Measurements from ENCODE around the gene GGT6.
A peak's percentile ranks its signal among the peaks of the same experiment; 100 is the strongest.
"Not testable (repeated sequence)": the region's sequence is repeated elsewhere in the genome, so short reads cannot be mapped to it uniquely, and the experiment has no call there.

The GGT6 gene

DNA sequence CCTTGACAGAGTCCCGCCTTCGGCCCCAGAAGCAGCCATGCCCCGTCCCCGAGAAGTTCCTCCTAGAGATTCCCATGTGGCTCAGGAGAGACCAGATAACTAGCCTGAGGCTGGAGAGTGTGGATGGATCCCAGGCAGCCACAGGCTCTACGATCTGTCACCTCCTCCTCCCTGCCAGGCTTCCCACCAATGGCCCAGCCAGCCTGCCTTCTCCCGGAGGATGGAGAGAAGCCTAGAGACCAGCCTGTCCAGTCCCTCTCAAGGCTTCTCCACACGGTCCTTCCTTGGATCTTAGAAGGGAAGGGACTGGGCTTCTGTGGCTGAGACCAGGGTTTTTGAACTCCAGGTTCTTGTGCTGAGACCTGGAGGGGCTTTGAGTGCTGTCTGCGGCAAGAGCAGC lies 22.3 kb upstream of the GGT6 start:
- TF ChIP-seq, protein P1, sequence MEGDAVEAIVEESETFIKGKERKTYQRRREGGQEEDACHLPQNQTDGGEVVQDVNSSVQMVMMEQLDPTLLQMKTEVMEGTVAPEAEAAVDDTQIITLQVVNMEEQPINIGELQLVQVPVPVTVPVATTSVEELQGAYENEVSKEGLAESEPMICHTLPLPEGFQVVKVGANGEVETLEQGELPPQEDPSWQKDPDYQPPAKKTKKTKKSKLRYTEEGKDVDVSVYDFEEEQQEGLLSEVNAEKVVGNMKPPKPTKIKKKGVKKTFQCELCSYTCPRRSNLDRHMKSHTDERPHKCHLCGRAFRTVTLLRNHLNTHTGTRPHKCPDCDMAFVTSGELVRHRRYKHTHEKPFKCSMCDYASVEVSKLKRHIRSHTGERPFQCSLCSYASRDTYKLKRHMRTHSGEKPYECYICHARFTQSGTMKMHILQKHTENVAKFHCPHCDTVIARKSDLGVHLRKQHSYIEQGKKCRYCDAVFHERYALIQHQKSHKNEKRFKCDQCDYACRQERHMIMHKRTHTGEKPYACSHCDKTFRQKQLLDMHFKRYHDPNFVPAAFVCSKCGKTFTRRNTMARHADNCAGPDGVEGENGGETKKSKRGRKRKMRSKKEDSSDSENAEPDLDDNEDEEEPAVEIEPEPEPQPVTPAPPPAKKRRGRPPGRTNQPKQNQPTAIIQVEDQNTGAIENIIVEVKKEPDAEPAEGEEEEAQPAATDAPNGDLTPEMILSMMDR (IDR thresholded peaks at IDR 0.05; ENCODE audit: poor library complexity, severe bottlenecking) = no peak
- Histone ChIP-seq H3K27ac (ENCODE audit: poor library complexity, severe bottlenecking) (no peak overlapping the region), H3K36me3 (ENCODE audit: low read depth) (no peaks in the 10 kb centered on the region), H3K4me1 (ENCODE audit: insufficient read depth, poor library complexity, severe bottlenecking) (no peaks in the 10 kb centered on the region), H3K9me3 (ENCODE audit: severe bottlenecking) (no peaks in the 10 kb centered on the region), H3K4me3 (ENCODE audit: severe bottlenecking) (no peak overlapping the region), H3K27me3 (ENCODE audit: insufficient read depth, poor library complexity, severe bottlenecking) (peaks cover 45% of the 10 kb centered on the region)
- no peak for DNase-seq (ENCODE audit: low spot score)
- no peak for ATAC-seq (ENCODE audit: low read depth)

GRCh38 chr17:4582101-4582501 lies 21.7 kb upstream of the GGT6 start:
- Histone ChIP-seq H3K27ac (ENCODE audit: poor library complexity, severe bottlenecking) (no peak overlapping the region), H3K36me3 (ENCODE audit: low read depth) (no peaks in the 10 kb centered on the region), H3K4me1 (ENCODE audit: insufficient read depth, poor library complexity, severe bottlenecking) (no peaks in the 10 kb centered on the region), H3K27me3 (ENCODE audit: insufficient read depth, poor library complexity, severe bottlenecking) (peaks cover 45% of the 10 kb centered on the region), H3K9me3 (ENCODE audit: severe bottlenecking) (no peaks in the 10 kb centered on the region), H3K4me3 (ENCODE audit: severe bottlenecking) (no peak overlapping the region)
- peak; percentile 47 for DNase-seq (ENCODE audit: low spot score)
- no peak for ATAC-seq (ENCODE audit: low read depth)
- TF ChIP-seq, protein P1 (IDR thresholded peaks at IDR 0.05; ENCODE audit: poor library complexity, severe bottlenecking) = no peak

GRCh38 chr17:4580291-4580690 lies 19.9 kb upstream of the GGT6 start:
- Histone ChIP-seq H3K27me3 (ENCODE audit: insufficient read depth, poor library complexity, severe bottlenecking) (peaks cover 32% of the 10 kb centered on the region), H3K4me3 (ENCODE audit: severe bottlenecking) (no peak overlapping the region), H3K27ac (ENCODE audit: poor library complexity, severe bottlenecking) (no peak overlapping the region), H3K9me3 (ENCODE audit: severe bottlenecking) (no peaks in the 10 kb centered on the region), H3K4me1 (ENCODE audit: insufficient read depth, poor library complexity, severe bottlenecking) (no peaks in the 10 kb centered on the region), H3K36me3 (ENCODE audit: low read depth) (no peaks in the 10 kb centered on the region)
- 0 out of 3 replicates have a peak, but pooled peaks have one; percentile 30 for ATAC-seq (ENCODE audit: low read depth)
- no peak for DNase-seq (ENCODE audit: low spot score)
- TF ChIP-seq, protein P1 (IDR thresholded peaks at IDR 0.05; ENCODE audit: poor library complexity, severe bottlenecking) = no peak

GRCh38 chr17:4579678-4580077 lies 19.3 kb upstream of the GGT6 start:
- no peaks in the 10 kb centered on the region for H3K4me1 ChIP-seq (ENCODE audit: insufficient read depth, poor library complexity, severe bottlenecking)
- no peak for ATAC-seq (ENCODE audit: low read depth)
- TF ChIP-seq, protein P1 (IDR thresholded peaks at IDR 0.05; ENCODE audit: poor library complexity, severe bottlenecking) = no peak

DNA sequence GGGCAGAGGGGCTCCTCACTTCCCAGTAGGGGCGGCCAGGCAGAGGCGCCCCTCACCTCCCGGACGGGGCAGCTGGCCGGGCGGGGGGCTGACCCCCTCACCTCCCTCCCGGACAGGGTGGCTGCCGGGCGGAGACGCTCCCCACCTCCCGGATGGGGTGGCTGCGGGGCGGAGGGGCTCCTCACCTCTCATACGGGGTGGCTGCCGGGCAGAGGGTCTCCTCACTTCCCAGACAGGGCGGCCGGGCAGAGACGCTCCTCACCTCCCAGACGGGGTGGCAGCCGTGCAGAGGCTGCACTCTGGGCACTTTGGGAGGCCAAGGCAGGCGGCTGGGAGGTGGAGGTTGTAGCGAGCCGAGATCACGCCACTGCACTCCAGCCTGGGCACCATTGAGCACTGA lies 18.0 kb upstream of the GGT6 start:
- peaks cover 17% of the 10 kb centered on the region for H3K27me3 ChIP-seq (ENCODE audit: insufficient read depth, poor library complexity, severe bottlenecking)
- DNase-seq (ENCODE audit: low spot score); H3K4me3 ChIP-seq (ENCODE audit: severe bottlenecking); ATAC-seq (ENCODE audit: low read depth); H3K36me3 ChIP-seq (ENCODE audit: low read depth); H3K4me1 ChIP-seq (ENCODE audit: insufficient read depth, poor library complexity, severe bottlenecking); H3K9me3 ChIP-seq (ENCODE audit: severe bottlenecking); H3K27ac ChIP-seq (ENCODE audit: poor library complexity, severe bottlenecking): not testable (repeated sequence)

More at GRCh38 chr17:4579678-4580077, 19.3 kb upstream of the GGT6 start:
- no peak for DNase-seq (ENCODE audit: low spot score)
- no peak overlapping the region for H3K4me3 ChIP-seq (ENCODE audit: severe bottlenecking)
- H3K36me3 ChIP-seq (ENCODE audit: low read depth) = no peaks in the 10 kb centered on the region
- no peak overlapping the region for H3K27ac ChIP-seq (ENCODE audit: poor library complexity, severe bottlenecking)
- peaks cover 27% of the 10 kb centered on the region for H3K27me3 ChIP-seq (ENCODE audit: insufficient read depth, poor library complexity, severe bottlenecking)
- no peaks in the 10 kb centered on the region for H3K9me3 ChIP-seq (ENCODE audit: severe bottlenecking)

Measured in RWPE2 (cell line).